ENCODE results near the gene L3MBTL4. TPM values are rescaled to one million over a fixed set of nuclear protein-coding genes. Genes with fewer than 3 reads are reported as not detected.

The L3MBTL4 gene
- total RNA-seq, 1 donor = 0.36 TPM

- no peak overlapping the region for H3K27ac ChIP-seq (ENCODE audit: low read depth, low read length)
- H3K27me3 ChIP-seq (ENCODE audit: insufficient read depth, low read length) = no peaks in the 10 kb centered on the region
- no peaks in the 10 kb centered on the region for H3K9me3 ChIP-seq (ENCODE audit: low read depth, low read length)
- no peaks in the 10 kb centered on the region for H4K20me1 ChIP-seq (ENCODE audit: insufficient read depth, low read length)
- H3K79me2 ChIP-seq (ENCODE audit: insufficient read depth, low read length) = no peaks in the 10 kb centered on the region
- H3K4me2 ChIP-seq (ENCODE audit: insufficient read depth, low read length) = no peak overlapping the region
- no peak overlapping the region for H3K4me3 ChIP-seq (ENCODE audit: insufficient read depth, low read length)
- H3K36me3 ChIP-seq (ENCODE audit: insufficient read depth, low read length) = no peaks in the 10 kb centered on the region
- no peak for DNase-seq (ENCODE audit: insufficient read length, low spot score, missing footprints)
- no peaks in the 10 kb centered on the region for H3K4me1 ChIP-seq (ENCODE audit: insufficient read depth, low read length)
- no peak overlapping the region for H2AFZ ChIP-seq (ENCODE audit: low read length)
- TF ChIP-seq CTCF (IDR thresholded peaks at IDR 0.05; ENCODE audit: extremely low read depth, low read depth, low read length) = no peak
These were observed 211.8 kb downstream of the L3MBTL4 start for GRCh38 chr18:6202861-6203260.

- Histone ChIP-seq H3K4me3 (ENCODE audit: insufficient read depth, low read length) (no peak overlapping the region), H3K27ac (ENCODE audit: low read depth, low read length) (no peak overlapping the region), H3K79me2 (ENCODE audit: insufficient read depth, low read length) (no peaks in the 10 kb centered on the region), H4K20me1 (ENCODE audit: insufficient read depth, low read length) (no peaks in the 10 kb centered on the region), H3K4me2 (ENCODE audit: insufficient read depth, low read length) (no peak overlapping the region), H2AFZ (ENCODE audit: low read length) (no peak overlapping the region), H3K9me3 (ENCODE audit: low read depth, low read length) (no peaks in the 10 kb centered on the region), H3K27me3 (ENCODE audit: insufficient read depth, low read length) (no peaks in the 10 kb centered on the region), H3K36me3 (ENCODE audit: insufficient read depth, low read length) (no peaks in the 10 kb centered on the region), H3K4me1 (ENCODE audit: insufficient read depth, low read length) (no peaks in the 10 kb centered on the region)
- DNase-seq (ENCODE audit: insufficient read length, low spot score, missing footprints) = no peak
- no peak for TF ChIP-seq CTCF (IDR thresholded peaks at IDR 0.05; ENCODE audit: extremely low read depth, low read depth, low read length)
These were observed 214.4 kb downstream of the L3MBTL4 start for GRCh38 chr18:6200204-6200774.

- H4K20me1 ChIP-seq (ENCODE audit: insufficient read depth, low read length) = no peaks in the 10 kb centered on the region
- H3K27me3 ChIP-seq (ENCODE audit: insufficient read depth, low read length) = no peaks in the 10 kb centered on the region
- DNase-seq (ENCODE audit: insufficient read length, low spot score, missing footprints) = no peak
- H3K27ac ChIP-seq (ENCODE audit: low read depth, low read length) = no peak overlapping the region
- H3K36me3 ChIP-seq (ENCODE audit: insufficient read depth, low read length) = no peaks in the 10 kb centered on the region
- H3K4me1 ChIP-seq (ENCODE audit: insufficient read depth, low read length) = no peaks in the 10 kb centered on the region
- H3K4me2 ChIP-seq (ENCODE audit: insufficient read depth, low read length) = no peak overlapping the region
- no peak overlapping the region for H3K4me3 ChIP-seq (ENCODE audit: insufficient read depth, low read length)
- no peaks in the 10 kb centered on the region for H3K79me2 ChIP-seq (ENCODE audit: insufficient read depth, low read length)
- no peak for TF ChIP-seq CTCF (IDR thresholded peaks at IDR 0.05; ENCODE audit: extremely low read depth, low read depth, low read length)
- no peak overlapping the region for H2AFZ ChIP-seq (ENCODE audit: low read length)
- H3K9me3 ChIP-seq (ENCODE audit: low read depth, low read length) = no peaks in the 10 kb centered on the region
These were observed 214.9 kb downstream of the L3MBTL4 start for GRCh38 chr18:6199777-6200176.

GRCh38 chr18:6198585-6198984 lies 216.1 kb downstream of the L3MBTL4 start:
- no peaks in the 10 kb centered on the region for H4K20me1 ChIP-seq (ENCODE audit: insufficient read depth, low read length)
- H3K4me1 ChIP-seq (ENCODE audit: insufficient read depth, low read length) = no peaks in the 10 kb centered on the region
- H3K27me3 ChIP-seq (ENCODE audit: insufficient read depth, low read length) = no peaks in the 10 kb centered on the region
- TF ChIP-seq CTCF (IDR thresholded peaks at IDR 0.05; ENCODE audit: extremely low read depth, low read depth, low read length) = no peak
- no peaks in the 10 kb centered on the region for H3K9me3 ChIP-seq (ENCODE audit: low read depth, low read length)
- no peak overlapping the region for H3K4me2 ChIP-seq (ENCODE audit: insufficient read depth, low read length)
- no peak overlapping the region for H2AFZ ChIP-seq (ENCODE audit: low read length)
- DNase-seq (ENCODE audit: insufficient read length, low spot score, missing footprints) = no peak
- H3K4me3 ChIP-seq (ENCODE audit: insufficient read depth, low read length) = no peak overlapping the region
- no peak overlapping the region for H3K27ac ChIP-seq (ENCODE audit: low read depth, low read length)
- H3K79me2 ChIP-seq (ENCODE audit: insufficient read depth, low read length) = no peaks in the 10 kb centered on the region
- no peaks in the 10 kb centered on the region for H3K36me3 ChIP-seq (ENCODE audit: insufficient read depth, low read length)

All from osteoblast (primary cell).